Left kidney (tissue), 2 donors: ENCODE results near the gene KLF15. TPM values are rescaled to one million over a fixed set of nuclear protein-coding genes. Genes with fewer than 3 reads are reported as not detected.

Source experiments
- DNase-seq: peaks from one replicate; pipeline ENCODE4 v3.0.0-alpha.2; 2013
- polyA plus RNA-seq: library from polyadenylated mRNA; unstranded; fragments of 120-200 nt; gene quantifications from one replicate; pipeline ENCODE4 v1.2.1, GENCODE V29; 2013; ENCODE audit not compliant: insufficient read length

Gene KLF15
- polyA plus RNA-seq, 1 donor: 11.3 TPM

DNA sequence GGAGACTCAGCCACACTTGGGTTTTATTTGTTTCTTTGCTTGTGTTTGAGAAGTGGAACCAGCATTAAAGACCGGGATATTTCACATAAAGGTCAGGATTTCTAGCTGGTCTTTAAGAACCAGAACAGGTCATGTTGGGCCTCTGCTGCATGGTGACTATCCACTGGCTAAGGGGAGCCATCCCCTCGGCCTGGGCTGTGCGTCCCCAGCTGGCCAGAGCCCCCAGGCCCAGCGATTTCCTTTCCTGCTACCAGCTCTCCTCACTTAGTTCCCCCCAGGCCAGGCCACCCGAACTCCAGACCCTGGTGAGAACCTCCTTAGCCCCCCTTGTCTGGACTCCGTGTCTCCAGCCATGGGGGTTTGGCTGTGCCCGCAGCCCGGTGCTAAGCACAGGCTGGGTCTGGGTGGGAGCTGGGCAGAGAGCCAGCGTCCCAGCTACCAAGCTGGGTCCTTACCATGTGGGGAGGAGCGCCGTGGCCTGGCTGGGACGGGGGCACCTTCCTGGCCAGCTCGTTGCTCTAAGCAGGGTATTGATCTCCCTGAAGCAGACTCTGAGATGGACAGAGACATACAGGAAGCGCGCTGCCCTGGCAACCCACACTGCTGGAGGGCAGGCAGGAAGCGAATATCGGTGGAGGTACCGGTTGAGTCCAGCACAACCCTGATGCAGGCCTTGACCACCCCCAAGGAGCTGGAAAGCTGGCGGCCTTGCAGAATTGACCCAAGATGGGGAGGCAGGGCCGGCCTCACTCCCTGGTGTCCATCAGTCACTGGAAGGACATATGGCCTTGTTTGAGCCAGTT, 49.4 kb downstream of the KLF15 start:
- DNase-seq: no peak

DNA sequence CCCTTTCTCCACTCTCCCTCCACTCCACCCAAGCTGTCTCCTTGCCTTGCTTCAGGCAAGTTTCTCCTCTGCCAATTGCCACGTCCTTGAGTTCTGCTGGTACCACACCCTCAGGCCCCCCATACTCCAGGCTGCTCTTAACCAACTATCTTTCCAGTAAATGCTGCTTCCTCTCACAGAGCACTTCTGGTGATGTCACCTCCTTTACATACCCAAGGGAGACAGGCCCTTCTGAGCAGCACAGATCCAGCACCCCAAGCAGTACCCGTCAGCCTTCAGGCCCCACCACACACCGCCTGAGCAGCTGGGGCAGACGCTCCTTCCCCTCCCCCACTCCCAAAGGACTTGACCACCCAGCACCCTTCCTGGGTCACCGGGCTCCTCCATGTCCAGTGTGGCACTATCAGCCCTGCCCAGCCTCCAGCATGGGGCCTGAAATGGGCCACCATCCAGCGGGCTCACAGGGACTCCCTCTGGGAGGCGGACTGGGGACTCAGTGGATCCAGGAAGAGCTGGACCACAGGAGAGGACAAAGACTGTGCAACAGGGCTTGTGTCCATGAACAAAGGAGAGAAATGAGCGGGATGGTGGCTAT, 50.2 kb downstream of the KLF15 start:
- no peak for DNase-seq

DNA sequence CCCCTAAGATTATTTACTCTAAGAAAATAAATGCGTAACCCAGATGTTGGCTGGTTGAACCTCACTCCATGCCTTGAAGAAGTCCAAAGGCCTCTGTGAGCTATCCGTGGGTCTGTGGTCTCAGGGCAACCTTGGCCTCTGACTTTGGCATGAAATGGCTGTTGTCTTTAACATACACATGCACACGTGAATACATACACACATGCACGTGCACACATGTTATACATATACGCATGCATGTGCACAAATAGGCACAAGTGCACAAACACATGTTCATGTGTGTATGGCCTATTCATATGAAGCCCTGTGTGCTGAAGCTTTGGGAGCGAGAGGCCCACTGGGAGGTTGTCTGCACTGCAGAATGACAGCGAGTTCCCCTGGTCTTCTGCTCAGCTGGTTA, 50.8 kb downstream of the KLF15 start:
- DNase-seq: no peak

DNA sequence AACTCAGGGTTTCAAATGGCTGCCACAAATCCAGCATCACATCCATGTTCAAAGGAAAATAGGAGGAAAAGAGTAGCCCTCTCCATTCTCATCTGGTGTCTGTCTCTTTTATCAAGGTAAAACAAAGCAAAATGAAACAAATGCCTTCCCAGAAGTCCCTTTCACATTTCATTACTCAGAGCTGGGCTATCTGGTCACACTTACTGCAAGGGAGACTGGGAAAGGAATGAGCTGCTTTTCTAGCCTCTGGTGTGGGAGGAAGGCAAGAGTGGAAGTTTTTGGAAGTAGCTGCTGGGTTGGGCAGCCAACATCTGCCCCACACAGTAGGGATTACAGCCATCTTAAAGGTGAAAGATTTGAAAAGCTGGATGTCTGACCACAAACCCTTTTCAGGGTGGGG, 51.8 kb downstream of the KLF15 start:
- no peak for DNase-seq

DNA sequence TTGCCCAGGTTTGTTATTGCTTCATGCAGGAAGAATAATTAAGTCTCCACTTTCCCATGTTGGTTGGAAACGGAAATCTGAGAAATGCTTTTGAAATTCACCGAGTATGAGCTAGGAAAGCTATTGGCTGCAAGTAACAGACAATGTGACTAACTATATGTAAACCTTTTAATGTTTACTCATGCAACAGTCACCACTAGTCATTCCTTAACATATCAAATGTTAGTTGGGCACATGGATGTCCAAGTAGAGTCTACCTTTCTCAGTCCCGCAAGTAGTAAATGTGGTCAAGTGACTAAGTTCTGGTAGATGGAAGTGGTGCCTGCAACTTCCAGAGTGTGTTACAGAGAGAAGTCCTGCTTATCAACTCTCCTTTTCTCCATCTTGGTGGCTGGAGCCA, 52.5 kb downstream of the KLF15 start:
- no peak for DNase-seq

DNA sequence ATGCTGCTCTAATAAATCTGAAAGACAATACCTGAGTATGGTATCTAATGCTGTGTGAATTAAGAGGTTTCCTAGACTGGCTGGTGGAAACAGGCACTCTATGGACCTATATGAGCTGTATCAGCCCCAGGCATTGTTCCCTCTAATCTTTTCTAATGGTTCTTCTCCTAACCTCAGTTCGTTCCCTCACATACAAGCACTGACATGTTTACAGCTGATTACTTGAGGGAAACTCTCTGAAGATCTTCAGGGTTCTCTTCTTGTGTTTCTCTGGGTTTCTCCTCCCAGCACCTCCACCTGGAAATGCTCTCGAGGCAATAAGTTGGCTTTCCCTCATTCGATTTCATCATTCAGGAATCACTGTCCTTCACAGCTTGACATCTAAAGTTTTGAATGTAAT, 52.9 kb downstream of the KLF15 start:
- no peak for DNase-seq

DNA sequence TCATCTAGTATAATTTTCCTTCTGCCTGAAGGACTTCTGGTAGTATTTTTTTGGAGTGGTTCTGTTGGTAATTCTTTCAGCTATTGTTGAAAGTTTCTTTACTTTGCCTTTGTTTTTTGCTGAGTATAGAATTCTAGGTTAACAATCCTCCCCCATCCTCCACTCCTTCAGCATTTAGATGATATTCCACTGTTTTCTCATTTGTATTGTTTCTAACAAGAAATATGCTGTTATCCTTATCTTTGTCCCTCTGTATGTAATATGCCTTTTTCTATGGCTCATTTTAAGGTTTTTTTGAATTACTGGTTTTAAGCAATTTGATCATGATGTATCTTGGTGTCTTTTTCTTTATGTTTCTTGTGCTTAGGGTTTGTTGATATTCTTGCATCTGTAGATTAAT, 53.9 kb downstream of the KLF15 start:
- DNase-seq: no peak

DNA sequence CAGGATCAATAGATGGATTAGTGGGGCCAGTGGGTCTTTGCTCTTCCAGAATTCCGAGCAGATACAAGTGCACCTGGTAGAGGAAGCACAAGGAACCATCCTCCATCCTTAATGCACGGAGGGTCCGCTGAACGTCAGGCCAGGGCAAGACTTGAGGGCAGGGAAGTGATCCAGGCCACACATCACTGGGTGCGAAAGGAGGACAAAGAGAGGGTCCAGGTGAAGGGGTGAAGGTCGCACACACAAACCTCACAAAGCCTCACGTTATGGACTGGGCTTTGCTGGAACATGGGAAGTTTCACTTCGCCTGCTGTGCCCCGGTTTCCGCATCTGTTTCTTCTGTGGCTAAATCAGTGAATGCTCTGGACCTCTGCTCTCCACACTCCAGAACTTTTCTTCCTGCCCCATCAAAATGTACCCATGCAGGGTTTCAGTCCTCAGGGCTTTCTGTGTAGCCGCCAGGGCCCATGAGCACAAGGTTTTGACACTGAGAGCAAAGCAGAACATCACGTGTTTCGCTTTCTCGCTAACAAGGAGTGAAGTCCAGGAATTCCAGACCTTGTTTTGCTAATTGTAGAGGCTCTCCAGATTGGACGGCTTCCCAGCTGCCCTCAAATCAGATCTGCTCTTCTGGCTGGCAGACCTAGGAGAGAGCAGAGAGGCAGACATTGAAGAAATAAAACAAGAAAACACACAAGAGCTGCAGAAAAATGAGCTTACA, 56.3 kb downstream of the KLF15 start:
- DNase-seq: no peak

DNA sequence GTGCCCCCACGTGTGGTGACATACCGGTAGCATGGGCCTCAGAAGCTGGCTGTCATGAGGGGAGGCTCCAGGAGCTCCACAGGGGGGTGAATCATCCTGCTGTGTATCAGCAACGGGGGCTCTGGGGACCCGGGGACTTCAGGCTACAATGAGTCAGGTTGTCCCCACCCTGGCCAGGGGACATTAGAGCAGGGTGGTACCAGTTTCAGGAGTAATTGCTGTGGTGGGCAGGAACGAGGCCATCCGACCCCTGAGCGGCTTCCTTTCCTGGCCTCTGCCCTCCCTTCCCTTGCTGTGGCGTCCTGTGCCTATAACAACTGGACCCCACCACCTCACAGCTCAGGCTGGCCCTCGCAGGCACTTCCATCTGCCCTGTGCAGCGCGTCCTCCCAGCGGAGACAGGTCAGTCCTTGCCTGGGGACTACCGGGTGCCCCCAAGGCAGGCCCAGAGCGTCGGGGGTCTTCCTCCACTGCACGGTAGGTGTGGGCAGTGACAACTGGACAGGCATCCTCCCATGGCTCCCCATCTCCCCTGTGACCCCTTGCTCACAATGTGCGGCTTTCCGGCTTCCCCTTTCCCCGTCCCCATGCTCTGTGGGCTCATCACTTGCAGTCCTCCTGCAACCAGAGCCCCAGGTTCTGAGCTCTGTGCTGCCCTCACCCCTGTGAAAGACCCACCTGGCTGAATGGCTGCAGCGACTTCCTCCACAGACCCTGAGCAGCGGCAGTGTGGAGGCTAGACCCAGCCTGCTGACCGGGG, 57.0 kb downstream of the KLF15 start:
- no peak for DNase-seq

DNA sequence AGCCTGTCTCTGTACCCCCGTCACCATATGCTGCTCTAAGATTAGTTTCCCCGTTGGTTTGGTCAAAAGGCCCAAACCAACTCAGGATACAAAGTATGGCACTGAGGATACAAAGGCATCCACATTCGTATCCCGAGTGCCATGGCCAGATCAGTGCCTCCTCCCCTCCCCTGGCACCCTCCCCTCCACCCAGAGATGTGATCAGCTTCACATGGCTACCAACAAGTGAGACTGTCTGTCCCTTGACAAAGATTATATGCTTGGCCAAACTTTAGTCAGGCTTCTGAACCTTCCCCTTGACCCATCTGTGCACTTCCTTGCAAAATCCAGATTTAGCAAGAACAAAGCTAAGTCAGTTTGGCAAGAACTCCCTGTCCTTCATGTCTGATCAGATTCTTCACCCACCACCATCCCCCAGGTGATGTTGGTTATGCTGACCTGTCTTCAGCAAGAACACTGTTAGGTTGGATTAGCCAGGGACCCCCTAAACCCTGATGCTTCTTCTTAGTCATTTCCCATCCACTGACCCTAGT, 61.7 kb downstream of the KLF15 start:
- DNase-seq: no peak

DNA sequence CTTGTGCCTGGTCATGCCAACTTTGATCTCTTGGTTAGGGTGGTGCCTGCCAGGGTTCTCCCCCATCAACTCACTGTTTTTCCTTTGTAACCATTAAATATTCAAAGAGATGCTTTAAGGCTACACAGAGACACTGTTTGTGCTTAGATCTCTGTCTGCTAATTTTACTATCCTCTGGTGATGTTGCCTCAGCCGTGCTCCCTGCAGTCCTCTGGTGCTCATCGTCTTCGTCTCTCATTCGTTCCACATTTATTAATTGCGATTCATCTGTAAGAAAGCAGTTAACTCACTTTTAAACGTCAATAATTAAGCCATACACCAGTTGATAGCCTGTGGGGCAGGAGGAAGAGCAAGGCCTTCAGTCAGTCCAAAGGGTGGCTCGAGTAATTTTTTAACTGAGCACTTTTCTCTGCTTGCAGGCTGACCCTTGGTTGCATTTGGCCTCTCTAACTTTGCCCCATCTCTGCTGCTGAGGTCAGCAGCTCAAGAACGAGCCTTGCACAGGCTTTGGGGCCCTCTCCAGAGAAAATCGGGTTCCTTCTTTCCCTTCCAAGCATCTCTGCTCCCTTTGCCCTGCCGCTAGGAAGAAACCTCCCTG, 62.9 kb downstream of the KLF15 start:
- DNase-seq: no peak

DNA sequence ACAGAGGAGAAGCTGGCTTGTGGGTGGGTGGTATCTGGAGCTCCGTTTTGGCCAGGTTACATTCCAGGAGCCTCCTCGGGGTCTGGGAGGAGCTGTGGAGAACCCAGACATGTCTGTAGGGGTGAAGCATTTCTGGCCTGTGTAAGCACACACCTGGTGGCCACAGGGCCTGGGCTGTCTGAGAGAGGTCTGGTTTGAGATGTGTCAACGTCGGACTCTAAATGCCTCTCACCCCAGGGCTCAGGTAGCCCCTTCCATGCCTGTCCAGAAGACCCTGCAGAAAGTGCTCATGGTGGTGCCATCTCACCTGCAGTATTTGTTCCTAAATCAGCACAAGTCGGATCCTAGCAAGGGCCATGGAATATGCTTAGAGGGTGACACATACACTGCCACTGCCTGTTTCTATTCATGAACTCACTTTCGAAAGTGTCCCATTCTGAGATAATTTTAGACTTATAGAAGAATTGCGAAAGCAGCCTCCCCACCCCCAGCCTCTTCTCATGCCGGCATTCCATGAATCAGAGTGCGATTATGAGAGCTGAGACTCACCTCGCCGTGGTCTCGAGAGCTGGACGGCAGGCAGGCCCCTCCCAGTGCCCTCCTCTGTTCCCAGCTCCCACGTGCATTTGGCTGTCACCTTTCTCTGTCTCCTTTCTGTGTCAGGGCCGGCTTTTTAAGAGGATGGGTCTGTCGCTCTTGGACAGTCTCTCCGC, 63.7 kb downstream of the KLF15 start:
- no peak for DNase-seq

Other genes starting within 250 kb of the KLF15 start
- gene ALDH1L1, start 176.8 kb downstream of the KLF15 start, polyA plus RNA-seq: 44.0 TPM
- gene CFAP100, start 37.5 kb upstream of the KLF15 start, polyA plus RNA-seq: 1.7 TPM
- gene ZXDC, start 118.5 kb upstream of the KLF15 start, polyA plus RNA-seq: 43.0 TPM
- 0.15 TPM for gene UROC1, start 160.4 kb upstream of the KLF15 start, polyA plus RNA-seq
- 3.5 TPM for gene CHST13, start 166.7 kb upstream of the KLF15 start, polyA plus RNA-seq
- 0.10 TPM for gene C3orf22, start 201.5 kb upstream of the KLF15 start, polyA plus RNA-seq